ENCODE measurements around the gene B4GALNT3. TPM values are rescaled to one million over a fixed set of nuclear protein-coding genes. Genes with fewer than 3 reads are reported as not detected.

Gene B4GALNT3
- total and polyA plus RNA-seq, 10 of the 15 experiments (the other 5 are each of a cell fraction or from before 2014, with no cell fraction given) = 0.05 to 4.2 (median 2.7) TPM; not detected in 1

- TF ChIP-seq MYC (IDR thresholded peaks at IDR 0.05; ENCODE audit: insufficient read depth, insufficient read length, insufficient replicate concordance, low read length, severe bottlenecking) = no peak
- TF ChIP-seq REST (IDR thresholded peaks at IDR 0.05; ENCODE audit: low read depth, low read length) = no peak
- TF ChIP-seq SIX5 (IDR thresholded peaks at IDR 0.05; ENCODE audit: low read depth, low read length, severe bottlenecking) = no peak
Observed at GRCh38 chr12:593396-594270, 133.9 kb downstream of the B4GALNT3 start (continued).

DNA sequence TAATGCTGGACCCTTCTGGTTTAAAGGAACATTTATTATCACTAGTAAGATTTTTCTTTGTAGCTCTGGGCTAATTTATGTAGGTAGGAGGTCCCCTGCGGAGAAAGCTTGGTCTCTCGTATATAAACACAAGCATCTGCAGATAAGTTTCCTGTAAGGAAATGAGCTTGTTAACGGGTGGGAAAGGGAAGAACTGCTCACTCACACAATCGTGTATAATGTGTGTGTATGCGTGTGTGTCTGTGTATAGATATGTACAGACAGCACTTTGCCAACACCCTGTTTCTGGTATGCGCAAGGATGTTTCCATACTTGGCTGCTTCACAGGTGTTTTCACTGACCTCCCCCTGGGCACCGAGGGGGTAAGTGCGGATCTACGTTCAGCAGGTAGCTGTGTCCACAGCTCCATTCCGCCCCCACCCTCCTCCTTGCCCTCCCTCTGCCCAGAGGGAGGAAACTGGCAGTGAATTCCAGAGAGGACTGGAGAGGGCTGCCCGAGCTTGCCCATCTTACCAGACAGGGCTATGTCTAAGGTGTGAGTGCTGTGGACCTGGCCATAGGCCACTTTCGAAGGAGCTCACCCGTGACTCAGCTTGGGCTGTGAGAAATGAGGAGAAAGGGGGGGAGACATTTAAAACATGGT, 138.3 kb downstream of the B4GALNT3 start:
- DNase-seq (ENCODE audit: low read depth, low spot score) (no peak), ATAC-seq (no peak), FAIRE-seq (no peak)
- intact Hi-C loops (cut with micrococcal nuclease; ENCODE audit: unreplicated experiment) = no loop called here
- no peaks in the 10 kb centered on the region for H3K79me2 ChIP-seq (ENCODE audit: control insufficient read depth, insufficient read depth, low read length)
- no peak overlapping the region for H3K9ac ChIP-seq (ENCODE audit: control insufficient read depth, insufficient read depth, low read length)
- in situ Hi-C loops (cut with MboI) = no loop called here
- no peaks in the 10 kb centered on the region for H3K27me3 ChIP-seq (replicated peaks in 1 of 2; ENCODE audit: control insufficient read depth in 2 of 2, insufficient read depth in 2 of 2, low read length in 1 of 2)
- POLR2A ChIA-PET = no interaction called here
- H3K4me2 ChIP-seq (ENCODE audit: control insufficient read depth, insufficient read depth) = no peak overlapping the region
- no peaks in the 10 kb centered on the region for H3K4me1 ChIP-seq (ENCODE audit: control insufficient read depth, insufficient read depth, low read length)
- H2AFZ ChIP-seq (ENCODE audit: control insufficient read depth, low read depth, low read length) = no peak overlapping the region
- H3K9me3 ChIP-seq (replicated peaks; ENCODE audit: control insufficient read depth, insufficient read depth, low read length) = no peaks in the 10 kb centered on the region
- CTCF ChIA-PET = interaction anchor here (1.5 to 2.1 kb wide), 2 partner anchors 22 to 28 kb away, joined by 4 to 7 read pairs; no protein-coding TSS in a partner anchor
- H3K36me3 ChIP-seq (ENCODE audit: control insufficient read depth in 2 of 2, insufficient read depth in 2 of 2, low read length in 1 of 2) = no peaks in the 10 kb centered on the region
- SMC1A ChIA-PET (ENCODE audit: uncharacterized antibody, unreplicated experiment) = interaction anchor here (0.9 to 1.8 kb wide), 5 partner anchors 10 to 214 kb away, joined by 3 to 5 read pairs (median 3); no protein-coding TSS in a partner anchor
- H3K27ac ChIP-seq (ENCODE audit: control insufficient read depth, insufficient read depth) = no peak overlapping the region
- 82% methylated on average over 13 of the region's 13 CpGs for WGBS (ENCODE audit: insufficient coverage, insufficient replicate concordance, low lambda C conversion rate, missing lambda C conversion rate)
- no peak overlapping the region for H3K4me3 ChIP-seq
- TF ChIP-seq ZZZ3 (IDR thresholded peaks at IDR 0.05; ENCODE audit: control insufficient read depth, insufficient read length, low read depth) (no peak), CHD1 (IDR thresholded peaks at IDR 0.05; ENCODE audit: low read depth, low read length) (no peak), BHLHE40 (IDR thresholded peaks at IDR 0.05; ENCODE audit: borderline replicate concordance in 1 of 2, low read depth in 2 of 2, low read length in 1 of 2) (no peak), ZNF24 (IDR thresholded peaks at IDR 0.05) (no peak), TCF12 (IDR thresholded peaks at IDR 0.05; ENCODE audit: low read depth, low read length) (no peak), CBX3 (IDR thresholded peaks at IDR 0.05; ENCODE audit: borderline replicate concordance, low read depth) (no peak), HDAC2 (IDR thresholded peaks at IDR 0.05) (no peak), JUND (IDR thresholded peaks at IDR 0.05; ENCODE audit: low read depth, low read length) (no peak), STAT1 (conservative IDR thresholded peaks at IDR 0.05) (no peak)
- TF ChIP-seq, protein P1, sequence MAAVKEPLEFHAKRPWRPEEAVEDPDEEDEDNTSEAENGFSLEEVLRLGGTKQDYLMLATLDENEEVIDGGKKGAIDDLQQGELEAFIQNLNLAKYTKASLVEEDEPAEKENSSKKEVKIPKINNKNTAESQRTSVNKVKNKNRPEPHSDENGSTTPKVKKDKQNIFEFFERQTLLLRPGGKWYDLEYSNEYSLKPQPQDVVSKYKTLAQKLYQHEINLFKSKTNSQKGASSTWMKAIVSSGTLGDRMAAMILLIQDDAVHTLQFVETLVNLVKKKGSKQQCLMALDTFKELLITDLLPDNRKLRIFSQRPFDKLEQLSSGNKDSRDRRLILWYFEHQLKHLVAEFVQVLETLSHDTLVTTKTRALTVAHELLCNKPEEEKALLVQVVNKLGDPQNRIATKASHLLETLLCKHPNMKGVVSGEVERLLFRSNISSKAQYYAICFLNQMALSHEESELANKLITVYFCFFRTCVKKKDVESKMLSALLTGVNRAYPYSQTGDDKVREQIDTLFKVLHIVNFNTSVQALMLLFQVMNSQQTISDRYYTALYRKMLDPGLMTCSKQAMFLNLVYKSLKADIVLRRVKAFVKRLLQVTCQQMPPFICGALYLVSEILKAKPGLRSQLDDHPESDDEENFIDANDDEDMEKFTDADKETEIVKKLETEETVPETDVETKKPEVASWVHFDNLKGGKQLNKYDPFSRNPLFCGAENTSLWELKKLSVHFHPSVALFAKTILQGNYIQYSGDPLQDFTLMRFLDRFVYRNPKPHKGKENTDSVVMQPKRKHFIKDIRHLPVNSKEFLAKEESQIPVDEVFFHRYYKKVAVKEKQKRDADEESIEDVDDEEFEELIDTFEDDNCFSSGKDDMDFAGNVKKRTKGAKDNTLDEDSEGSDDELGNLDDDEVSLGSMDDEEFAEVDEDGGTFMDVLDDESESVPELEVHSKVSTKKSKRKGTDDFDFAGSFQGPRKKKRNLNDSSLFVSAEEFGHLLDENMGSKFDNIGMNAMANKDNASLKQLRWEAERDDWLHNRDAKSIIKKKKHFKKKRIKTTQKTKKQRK (IDR thresholded peaks at IDR 0.05; ENCODE audit: low read depth, low read length) = no peak
- RAD21 ChIA-PET (ENCODE audit: unreplicated experiment) = no interaction called here
- H4K20me1 ChIP-seq (ENCODE audit: control insufficient read depth, insufficient read depth) = no peaks in the 10 kb centered on the region
- no TSS peak for BruUV-seq (replicated peaks)

All from GM12878 (cell line).